Liver (tissue), 10 donors: ENCODE measurements around the gene DDR1. TPM values are rescaled to one million over a fixed set of nuclear protein-coding genes. Genes with fewer than 3 reads are reported as not detected.

Experiments
- DNase-seq: peaks from one replicate; pipeline ENCODE4 v3.0.0-alpha.2; 2017; ENCODE audit warnings: low spot score
- H3K27ac ChIP-seq, 2 donors: one replicate each; pipeline ENCODE4 v1.7.0; 2013; ENCODE audit warnings: inconsistent platforms in 2 of 2, low read length in 2 of 2, control low read depth in 1 of 2, low read depth in 1 of 2, mild to moderate bottlenecking in 1 of 2
- H3K27me3 ChIP-seq, 4 donors: one replicate each; pipeline versions ENCODE4 v1.6.1 to v1.7.0; 2013; ENCODE audit warnings: low read length in 3 of 4, inconsistent platforms in 1 of 4, mild to moderate bottlenecking in 1 of 4, moderate library complexity in 1 of 4; ENCODE audit not compliant: control insufficient read depth in 4 of 4, insufficient read depth in 4 of 4
- H3K36me3 ChIP-seq, 4 donors: one replicate each; pipeline versions ENCODE4 v1.6.1 to v1.7.0; 2013; ENCODE audit warnings: low read length in 3 of 4, mild to moderate bottlenecking in 3 of 4, low read depth in 1 of 4, moderate library complexity in 1 of 4; ENCODE audit not compliant: control insufficient read depth in 4 of 4, insufficient read depth in 3 of 4
- H3K4me1 ChIP-seq, 4 donors: one replicate each; pipeline versions ENCODE4 v1.6.1 to v1.7.0; 2013; ENCODE audit warnings: low read length in 3 of 4, mild to moderate bottlenecking in 3 of 4, moderate library complexity in 1 of 4; ENCODE audit not compliant: control insufficient read depth in 4 of 4, insufficient read depth in 4 of 4
- H3K4me3 ChIP-seq, 3 donors: one replicate each; pipeline versions ENCODE4 v1.6.1 to v1.7.0; 2013; ENCODE audit warnings: low read length in 3 of 3, control low read depth in 1 of 3, low read depth in 1 of 3, mild to moderate bottlenecking in 1 of 3
- H3K9ac ChIP-seq, 2 donors: one replicate each; pipeline ENCODE4 v1.7.0; 2013; ENCODE audit warnings: low read length in 2 of 2, mild to moderate bottlenecking in 2 of 2, moderate library complexity in 2 of 2, control low read depth in 1 of 2, low read depth in 1 of 2
- H3K9me3 ChIP-seq, 4 donors: one replicate each; pipeline versions ENCODE4 v1.6.1 to v1.7.0; 2013; ENCODE audit warnings: low read length in 3 of 4; ENCODE audit not compliant: control insufficient read depth in 4 of 4
- FOXA1 ChIP-seq: IDR thresholded peaks from 2 replicates; pipeline ENCODE4 v1.6.1; 2016; ENCODE audit warnings: antibody characterized with exemption
- NR2F2 ChIP-seq: IDR thresholded peaks from 2 replicates; pipeline ENCODE4 v1.6.1; 2016; ENCODE audit warnings: antibody characterized with exemption
- TAF1 ChIP-seq: conservative IDR thresholded peaks from 2 replicates; pipeline ENCODE4 v1.6.1; 2016; ENCODE audit warnings: antibody characterized with exemption, mild to moderate bottlenecking
- YY1 ChIP-seq: IDR thresholded peaks from 2 replicates; pipeline ENCODE4 v1.6.1; 2016; ENCODE audit warnings: antibody characterized with exemption, mild to moderate bottlenecking
- WGBS: extraction: QIAGEN DNeasy Blood & Tissue Kit; methylation state at CpG from one replicate; pipeline ENCODE4 v1.1.7; 2013; 5-methylcytosine and 5-hydroxymethylcytosine counted together
- polyA plus RNA-seq, 2 donors: library from polyadenylated mRNA; stranded (reverse) in 1 of 2; unstranded in 1 of 2; fragments of 200-250 nt in 1 of 2; fragments of >200 nt in 1 of 2; fragmentation: Nextera tagmentation in 1 of 2; extraction: Ambion mirVana in 1 of 2; gene quantifications; one replicate each; pipeline versions ENCODE4 v1.2.1 to v1.2.3, GENCODE V29; 2013 to 2015
- small RNA-seq: library from RNA; depleted of rRNA; stranded (forward); fragments of <200 nt; gene quantifications from one replicate; pipeline ENCODE3, GENCODE V24; 2014
- total RNA-seq, 2 donors: library from RNA; depleted of rRNA; stranded (reverse); fragments of >200 nt; gene quantifications; one replicate each; pipeline ENCODE4 v1.2.3, GENCODE V29; 2014
- TF ChIP-seq, protein P1 (sequence below): IDR thresholded peaks from 2 replicates; pipeline ENCODE4 v1.6.1; 2016; ENCODE audit warnings: antibody characterized with exemption
- donor health status: healthy.
- donor health status: healthy.
- donor health status: healthy.
- donor health status: healthy.
- donor health status: healthy.

DDR1 gene
- total and polyA plus RNA-seq, 4 donors, result 1.2 to 5.3 (median 4.4) TPM

DNA sequence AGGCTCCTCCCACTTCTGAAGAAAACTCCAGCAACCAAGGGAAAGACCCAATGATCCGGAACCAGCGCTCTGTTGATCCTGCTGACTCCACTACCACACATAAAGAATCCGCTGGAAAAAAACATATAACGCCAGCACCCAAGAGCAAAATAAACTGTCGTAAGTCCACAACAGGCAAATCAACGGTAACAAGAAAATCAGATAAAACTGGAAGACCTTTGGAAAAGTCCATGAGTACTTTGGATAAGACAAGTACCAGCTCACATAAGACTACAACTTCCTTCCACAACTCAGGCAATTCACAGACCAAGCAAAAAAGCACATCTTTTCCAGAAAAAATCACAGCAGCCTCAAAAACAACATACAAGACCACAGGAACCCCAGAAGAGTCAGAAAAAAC, 64.5 kb downstream of the DDR1 start:
- TF ChIP-seq YY1 (no peak), NR2F2 (no peak), TAF1 (no peak), FOXA1 (no peak)
- TF ChIP-seq, protein P1, sequence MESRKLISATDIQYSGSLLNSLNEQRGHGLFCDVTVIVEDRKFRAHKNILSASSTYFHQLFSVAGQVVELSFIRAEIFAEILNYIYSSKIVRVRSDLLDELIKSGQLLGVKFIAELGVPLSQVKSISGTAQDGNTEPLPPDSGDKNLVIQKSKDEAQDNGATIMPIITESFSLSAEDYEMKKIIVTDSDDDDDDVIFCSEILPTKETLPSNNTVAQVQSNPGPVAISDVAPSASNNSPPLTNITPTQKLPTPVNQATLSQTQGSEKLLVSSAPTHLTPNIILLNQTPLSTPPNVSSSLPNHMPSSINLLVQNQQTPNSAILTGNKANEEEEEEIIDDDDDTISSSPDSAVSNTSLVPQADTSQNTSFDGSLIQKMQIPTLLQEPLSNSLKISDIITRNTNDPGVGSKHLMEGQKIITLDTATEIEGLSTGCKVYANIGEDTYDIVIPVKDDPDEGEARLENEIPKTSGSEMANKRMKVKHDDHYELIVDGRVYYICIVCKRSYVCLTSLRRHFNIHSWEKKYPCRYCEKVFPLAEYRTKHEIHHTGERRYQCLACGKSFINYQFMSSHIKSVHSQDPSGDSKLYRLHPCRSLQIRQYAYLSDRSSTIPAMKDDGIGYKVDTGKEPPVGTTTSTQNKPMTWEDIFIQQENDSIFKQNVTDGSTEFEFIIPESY, result no peak
- Histone ChIP-seq H3K9ac (no peak overlapping the region), H3K27me3 (peaks cover 0 to 3% (median 0%) of the 10 kb centered on the region in 4 donors), H3K9me3 (peaks cover 0 to 4% (median 0%) of the 10 kb centered on the region in 4 donors), H3K4me3 (no peak overlapping the region), H3K27ac (no peak overlapping the region), H3K4me1 (no peaks in the 10 kb centered on the region), H3K36me3 (no peaks in the 10 kb centered on the region)
- WGBS, result 91% methylated on average over 6 of the region's 6 CpGs
- DNase-seq, result no peak

Small RNA genes within 50 kb of the gene (small RNA-seq; reads per million reads assigned to genes)
- not detected for gene RF00019

Other genes starting within 250 kb of the DDR1 start
- gene C6orf136, start 237.4 kb upstream of the DDR1 start, total RNA-seq, result 1 to 10 TPM; 2.0 to 8.9 TPM
- gene C6orf136, start 237.4 kb upstream of the DDR1 start, polyA plus RNA-seq, result 10 to 100 TPM; 10.8 to 12.0 TPM
- 10 to 100 TPM; 20.6 to 23.9 TPM for gene DHX16, start 211.5 kb upstream of the DDR1 start, total RNA-seq
- 10 to 100 TPM; 10.1 to 14.2 TPM for gene DHX16, start 211.5 kb upstream of the DDR1 start, polyA plus RNA-seq
- gene PPP1R18, start 197.9 kb upstream of the DDR1 start, total RNA-seq, result 10 to 100 TPM; 11.4 to 11.5 TPM
- 10 to 100 TPM in 1 of 2 donors, 1 to 10 TPM in 1; 7.4 to 17.4 TPM for gene PPP1R18, start 197.9 kb upstream of the DDR1 start, polyA plus RNA-seq
- 1 to 10 TPM in 1 of 2 donors, under 1 TPM in 1; 0.59 to 2.3 TPM for gene NRM, start 193.5 kb upstream of the DDR1 start, total RNA-seq
- 1 to 10 TPM; 2.4 to 3.3 TPM for gene NRM, start 193.5 kb upstream of the DDR1 start, polyA plus RNA-seq
- 10 to 100 TPM in 1 of 2 donors, 1 to 10 TPM in 1; 9.0 to 15.5 TPM for gene MDC1, start 167.2 kb upstream of the DDR1 start, total RNA-seq
- gene MDC1, start 167.2 kb upstream of the DDR1 start, polyA plus RNA-seq, result 1 to 10 TPM; 5.9 to 7.7 TPM
- gene TUBB, start 164.2 kb upstream of the DDR1 start, total RNA-seq, result 100 to 1,000 TPM; 197 to 533 TPM
- 100 to 1,000 TPM; 115 to 224 TPM for gene TUBB, start 164.2 kb upstream of the DDR1 start, polyA plus RNA-seq
- gene FLOT1, start 141.8 kb upstream of the DDR1 start, total RNA-seq, result 10 to 100 TPM; 38.6 to 60.5 TPM
- 10 to 100 TPM; 58.4 to 99.8 TPM for gene FLOT1, start 141.8 kb upstream of the DDR1 start, polyA plus RNA-seq
- gene IER3, start 140.0 kb upstream of the DDR1 start, total RNA-seq, result 1 to 10 TPM; 1.3 to 6.5 TPM
- 1 to 10 TPM; 6.9 to 8.1 TPM for gene IER3, start 140.0 kb upstream of the DDR1 start, polyA plus RNA-seq
- 10 to 100 TPM; 11.0 to 13.6 TPM for gene GTF2H4, start 23.7 kb downstream of the DDR1 start, total RNA-seq
- gene GTF2H4, start 23.7 kb downstream of the DDR1 start, polyA plus RNA-seq, result 10 to 100 TPM in 1 of 2 donors, 1 to 10 TPM in 1; 6.2 to 15.8 TPM
- gene VARS2, start 29.7 kb downstream of the DDR1 start, total RNA-seq, result 10 to 100 TPM; 10.2 to 23.3 TPM
- gene VARS2, start 29.7 kb downstream of the DDR1 start, polyA plus RNA-seq, result 10 to 100 TPM in 1 of 2 donors, 1 to 10 TPM in 1; 9.4 to 22.4 TPM
- gene SFTA2, start 47.7 kb downstream of the DDR1 start, total RNA-seq, result not detected
- gene SFTA2, start 47.7 kb downstream of the DDR1 start, polyA plus RNA-seq, result under 1 TPM in 1 of 2 donors, not detected in 1; 0.60 TPM
- under 1 TPM in 1 of 2 donors, not detected in 1; under 0.01 TPM for gene MUCL3, start 56.5 kb downstream of the DDR1 start, total RNA-seq
- gene MUCL3, start 56.5 kb downstream of the DDR1 start, polyA plus RNA-seq, result not detected
- gene MUC21, start 99.2 kb downstream of the DDR1 start, total RNA-seq, result not detected
- gene MUC21, start 99.2 kb downstream of the DDR1 start, polyA plus RNA-seq, result under 1 TPM in 1 of 2 donors, not detected in 1; 0.02 TPM
- not detected for gene MUC22, start 126.0 kb downstream of the DDR1 start, total RNA-seq
- gene MUC22, start 126.0 kb downstream of the DDR1 start, polyA plus RNA-seq, result not detected
- gene C6orf15, start 228.1 kb downstream of the DDR1 start, total RNA-seq, result not detected
- not detected for gene C6orf15, start 228.1 kb downstream of the DDR1 start, polyA plus RNA-seq
- gene PSORS1C1, start 230.3 kb downstream of the DDR1 start, total RNA-seq, result under 1 TPM in 1 of 2 donors, not detected in 1; under 0.01 TPM
- under 1 TPM in 1 of 2 donors, not detected in 1; 0.08 TPM for gene PSORS1C1, start 230.3 kb downstream of the DDR1 start, polyA plus RNA-seq
- not detected for gene CDSN, start 235.9 kb downstream of the DDR1 start, total RNA-seq
- gene CDSN, start 235.9 kb downstream of the DDR1 start, polyA plus RNA-seq, result not detected